ENCODE data around the gene ZNF783.

DNA sequence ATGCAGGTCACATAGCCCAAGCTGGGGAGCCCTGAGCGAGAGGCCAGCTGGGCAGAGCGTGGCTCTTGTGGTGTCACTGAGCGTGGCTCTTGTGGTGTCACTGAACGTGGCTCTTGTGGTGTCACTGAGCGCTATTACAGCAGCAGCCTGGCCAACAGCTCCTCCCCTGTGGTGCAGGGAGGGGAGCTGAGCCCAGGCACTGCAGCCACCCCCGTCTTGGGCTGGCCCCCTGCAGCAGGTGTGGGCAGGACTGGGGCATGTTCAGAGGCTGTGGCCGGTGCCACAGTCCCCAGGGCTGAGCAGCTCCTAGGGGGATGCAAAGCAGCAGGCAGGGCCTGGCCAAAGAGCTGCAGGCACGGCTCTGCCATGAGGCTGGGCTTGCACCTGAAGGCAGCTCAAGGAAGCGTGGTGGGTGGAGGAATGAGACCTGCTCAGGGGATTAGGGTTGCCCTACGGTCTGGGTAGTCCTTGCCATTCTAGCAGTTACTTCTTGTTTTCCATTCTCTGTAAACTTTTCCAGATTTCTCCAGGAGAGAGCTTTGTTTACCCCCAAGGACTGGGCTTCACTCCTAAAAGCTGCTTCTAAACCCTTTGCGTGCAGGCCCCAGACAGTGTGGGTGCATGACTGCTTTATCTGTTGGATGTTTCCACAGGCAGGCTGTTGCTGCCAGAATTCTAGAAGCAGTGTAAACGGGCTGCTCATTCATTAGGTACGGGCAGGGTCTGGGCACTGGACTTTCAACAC lies 29.2 kb downstream of the ZNF783 start:
- TF ChIP-seq, protein P1, sequence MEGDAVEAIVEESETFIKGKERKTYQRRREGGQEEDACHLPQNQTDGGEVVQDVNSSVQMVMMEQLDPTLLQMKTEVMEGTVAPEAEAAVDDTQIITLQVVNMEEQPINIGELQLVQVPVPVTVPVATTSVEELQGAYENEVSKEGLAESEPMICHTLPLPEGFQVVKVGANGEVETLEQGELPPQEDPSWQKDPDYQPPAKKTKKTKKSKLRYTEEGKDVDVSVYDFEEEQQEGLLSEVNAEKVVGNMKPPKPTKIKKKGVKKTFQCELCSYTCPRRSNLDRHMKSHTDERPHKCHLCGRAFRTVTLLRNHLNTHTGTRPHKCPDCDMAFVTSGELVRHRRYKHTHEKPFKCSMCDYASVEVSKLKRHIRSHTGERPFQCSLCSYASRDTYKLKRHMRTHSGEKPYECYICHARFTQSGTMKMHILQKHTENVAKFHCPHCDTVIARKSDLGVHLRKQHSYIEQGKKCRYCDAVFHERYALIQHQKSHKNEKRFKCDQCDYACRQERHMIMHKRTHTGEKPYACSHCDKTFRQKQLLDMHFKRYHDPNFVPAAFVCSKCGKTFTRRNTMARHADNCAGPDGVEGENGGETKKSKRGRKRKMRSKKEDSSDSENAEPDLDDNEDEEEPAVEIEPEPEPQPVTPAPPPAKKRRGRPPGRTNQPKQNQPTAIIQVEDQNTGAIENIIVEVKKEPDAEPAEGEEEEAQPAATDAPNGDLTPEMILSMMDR (IDR thresholded peaks at IDR 0.05), result no peak
- no peak for TF ChIP-seq EZH2 (IDR thresholded peaks at IDR 0.05; ENCODE audit: borderline replicate concordance, insufficient read depth, low read depth, low read length, poor library complexity, severe bottlenecking)

All from B cell (primary cell).